HepG2 (cell line): ENCODE data around the gene CDC34. TPM values are rescaled to one million over a fixed set of nuclear protein-coding genes. Genes with fewer than 3 reads are reported as not detected.
A peak's percentile ranks its signal among the peaks of the same experiment; 100 is the strongest.

Experiments used
- BCLAF1 ChIP-seq: fragments of 450-650 bp; IDR thresholded peaks from 2 replicates; pipeline ENCODE4 v1.6.1; 2017; ENCODE audit warnings: mild to moderate bottlenecking
- HNRNPLL ChIP-seq: fragments of 200-400 bp; formaldehyde crosslinking; IDR thresholded peaks from 2 replicates; pipeline ENCODE4 v1.6.1; 2017; ENCODE audit warnings: mild to moderate bottlenecking, low read depth, low read length; ENCODE audit not compliant: poor library complexity, severe bottlenecking
- MXD4 ChIP-seq: IDR thresholded peaks from 2 replicates; pipeline ENCODE4 v1.6.1; 2016; ENCODE audit warnings: mild to moderate bottlenecking, missing biosample characterization, missing genetic modification reagents
- PAX8 ChIP-seq: sonication (generic); formaldehyde crosslinking; IDR thresholded peaks from 2 replicates; pipeline ENCODE4 v1.8.0; 2022; ENCODE audit warnings: mild to moderate bottlenecking, missing genetic modification reagents, borderline replicate concordance
- TBP ChIP-seq: sonication (generic); formaldehyde crosslinking; IDR thresholded peaks from 2 replicates; pipeline ENCODE4 v1.5.0; 2020; ENCODE audit warnings: missing genetic modification reagents
- ZBED4 ChIP-seq: sonication (generic); formaldehyde crosslinking; IDR thresholded peaks from 2 replicates; pipeline ENCODE4 v1.4.0; 2020; ENCODE audit warnings: missing genetic modification reagents, borderline replicate concordance
- ZFY ChIP-seq: sonication (generic); formaldehyde crosslinking; IDR thresholded peaks from 2 replicates; pipeline ENCODE4 v1.4.0; 2020; ENCODE audit warnings: missing genetic modification reagents
- ZNF318 ChIP-seq: sonication (generic); formaldehyde crosslinking; IDR thresholded peaks from 2 replicates; pipeline ENCODE4 v1.4.0; 2020; ENCODE audit warnings: mild to moderate bottlenecking, missing genetic modification reagents
- ZNF510 ChIP-seq: sonication (generic); formaldehyde crosslinking; IDR thresholded peaks from 2 replicates; pipeline ENCODE4 v1.4.0; 2020; ENCODE audit warnings: low read depth, mild to moderate bottlenecking, missing genetic modification reagents
- ZNF567 ChIP-seq: sonication (generic); formaldehyde crosslinking; IDR thresholded peaks from 2 replicates; pipeline ENCODE4 v1.8.1; 2023; ENCODE audit warnings: mild to moderate bottlenecking, missing genetic modification reagents, borderline replicate concordance
- ZNF616 ChIP-seq: sonication (generic); formaldehyde crosslinking; IDR thresholded peaks from 2 replicates; pipeline ENCODE4 v1.5.0; 2020; ENCODE audit warnings: low read depth, mild to moderate bottlenecking, missing genetic modification reagents
- polyA plus RNA-seq, 8 experiments: library from polyadenylated mRNA; depleted of rRNA in 3 of 8; stranded (reverse) in 7 of 8; unstranded in 1 of 8; fragments of >200 nt; fragmentation: Illumina TruSeq in 4 of 8; extraction: Trizol in 4 of 8; gene quantifications; 2 replicates each; pipeline versions ENCODE4 v1.2.1 to v1.2.3, GENCODE V29; 2011 to 2016; ENCODE audit warnings: low read depth in 4 of 8, missing spikeins in 1 of 8, mixed read lengths in 1 of 8; ENCODE audit not compliant: insufficient read depth in 1 of 8
- total RNA-seq, 5 experiments: library from RNA; depleted of rRNA; stranded (reverse); fragments of >200 nt; fragmentation: Illumina TruSeq; extraction: Trizol; gene quantifications; 2 replicates each; pipeline ENCODE4 v1.2.3, GENCODE V29; 2016; ENCODE audit warnings: low read depth in 1 of 5

Gene CDC34
- total and polyA plus RNA-seq, 2 of the 13 experiments (the other 11 are each of a cell fraction or from before 2014, with no cell fraction given): 138 to 150 TPM

- TF ChIP-seq ZBED4 (CRISPR knock-in tag): no peak
- peak; percentile 54 for TF ChIP-seq HNRNPLL
- TF ChIP-seq BCLAF1: no peak
- TF ChIP-seq PAX8 (CRISPR knock-in tag): no peak
- peak; percentile 72 for TF ChIP-seq ZFY (CRISPR knock-in tag)
- no peak for TF ChIP-seq ZNF567
- TF ChIP-seq ZNF510: no peak
- TF ChIP-seq TBP (CRISPR knock-in tag): no peak
- TF ChIP-seq ZNF616 (CRISPR knock-in tag): no peak
- no peak for TF ChIP-seq MXD4 (CRISPR knock-in tag)
- TF ChIP-seq ZNF318 (CRISPR knock-in tag): no peak
These were observed 33.6 kb upstream of the CDC34 start (continued) for GRCh38 chr19:497869-498510.
